Ishikawa (cell line): ENCODE data around the gene CHIA.

ENCODE experiments used
- CEBPB ChIP-seq: IDR thresholded peaks from 2 replicates; pipeline ENCODE4 v1.6.1; 2012
- CREB1 ChIP-seq: IDR thresholded peaks from 2 replicates; pipeline ENCODE4 v1.6.1; 2012; ENCODE audit warnings: low read depth
- EGR1 ChIP-seq: IDR thresholded peaks from 2 replicates; pipeline ENCODE4 v1.6.1; 2012
- EP300 ChIP-seq: IDR thresholded peaks from 2 replicates; pipeline ENCODE4 v1.6.1; 2012; ENCODE audit warnings: borderline replicate concordance
- MAX ChIP-seq: IDR thresholded peaks from 2 replicates; pipeline ENCODE4 v1.6.1; 2012
- NFIC ChIP-seq: IDR thresholded peaks from 2 replicates; pipeline ENCODE4 v1.6.1; 2012
- RAD21 ChIP-seq: IDR thresholded peaks from 2 replicates; pipeline ENCODE4 v1.6.1; 2012; ENCODE audit warnings: low read depth
- REST ChIP-seq: IDR thresholded peaks from 2 replicates; pipeline ENCODE4 v1.6.1; 2012; ENCODE audit warnings: low read depth, mild to moderate bottlenecking
- TCF12 ChIP-seq: IDR thresholded peaks from 2 replicates; pipeline ENCODE4 v1.6.1; 2012; ENCODE audit warnings: low read depth
- YY1 ChIP-seq: IDR thresholded peaks from 2 replicates; pipeline ENCODE4 v1.6.1; 2012; ENCODE audit warnings: low read depth

- TF ChIP-seq YY1 (no peak), EGR1 (no peak), NFIC (no peak), RAD21 (no peak), TCF12 (no peak), CEBPB (no peak), CREB1 (no peak), REST (no peak), EP300 (no peak), MAX (no peak)
Measured at GRCh38 chr1:111281411-111281810, 9.2 kb upstream of the CHIA start.
